ENCODE measurements around the gene SYNJ2. TPM values are rescaled to one million over a fixed set of nuclear protein-coding genes. Genes with fewer than 3 reads are reported as not detected.
A peak's percentile ranks its signal among the peaks of the same experiment; 100 is the strongest.

SYNJ2 gene
- total RNA-seq, 1 donor from 2014 or later = 31.8 TPM

DNA sequence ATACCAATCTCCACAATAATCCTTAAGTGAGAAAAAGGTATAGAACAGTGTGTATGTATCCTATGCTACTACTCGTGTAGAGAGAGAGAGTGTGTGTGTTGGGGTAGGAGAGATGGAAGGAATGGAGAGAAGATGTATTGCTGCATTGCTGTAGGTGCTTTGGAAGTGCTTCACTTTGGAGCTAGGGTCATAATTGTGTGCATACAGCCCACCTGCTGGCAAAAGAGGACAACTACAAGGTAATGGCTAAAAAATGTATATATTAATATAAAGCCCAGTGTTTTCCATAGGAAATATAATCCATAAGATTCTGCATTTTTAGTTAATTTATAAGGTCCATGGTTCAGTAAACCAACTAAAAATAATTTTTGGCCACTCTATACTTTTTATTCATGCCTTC is 150.3 kb downstream of the SYNJ2 start:
- Mint-ChIP-seq H3K27me3 (ENCODE audit: low read depth, unreplicated experiment) (no peaks in the 10 kb centered on the region), H3K9me3 (ENCODE audit: unreplicated experiment) (no peaks in the 10 kb centered on the region), H3K27ac (ENCODE audit: unreplicated experiment) (no peak overlapping the region), H3K4me1 (ENCODE audit: low read depth, unreplicated experiment) (no peaks in the 10 kb centered on the region), H3K36me3 (ENCODE audit: low read depth, unreplicated experiment) (peaks cover 2% of the 10 kb centered on the region), H3K4me3 (ENCODE audit: unreplicated experiment) (no peak overlapping the region)
- no peak overlapping the region for H3K4me3 ChIP-seq (ENCODE audit: insufficient read depth, low read depth, low read length)
- H3K9me3 ChIP-seq (ENCODE audit: insufficient read depth, low read depth, low read length) = no peaks in the 10 kb centered on the region
- no peak overlapping the region for H3K9ac ChIP-seq (ENCODE audit: low read length)
- FAIRE-seq (no peak), DNase-seq (ENCODE audit: low read depth) (no peak)
- no peaks in the 10 kb centered on the region for H3K27me3 ChIP-seq (ENCODE audit: insufficient read depth, low read length)
- TF ChIP-seq EZH2 (IDR thresholded peaks at IDR 0.05; ENCODE audit: insufficient read depth, low read length) (no peak), CTCF (IDR thresholded peaks at IDR 0.05; ENCODE audit: insufficient read depth, low read depth, low read length) (peak; percentile 62)
- H3K36me3 ChIP-seq (ENCODE audit: insufficient read depth, low read length) = no peaks in the 10 kb centered on the region
- no peaks in the 10 kb centered on the region for H3K4me1 ChIP-seq (ENCODE audit: insufficient read depth, low read length)
- H2AFZ ChIP-seq (ENCODE audit: low read depth, low read length) = no peak overlapping the region
- H3K79me2 ChIP-seq (ENCODE audit: insufficient read depth, low read length) = no peaks in the 10 kb centered on the region
- H3K4me2 ChIP-seq (ENCODE audit: low read length) = no peak overlapping the region
- H4K20me1 ChIP-seq (ENCODE audit: insufficient read depth, low read length) = no peaks in the 10 kb centered on the region
- H3K27ac ChIP-seq (ENCODE audit: low read depth, low read length) = no peak overlapping the region

GRCh38 chr6:158142789-158143188 is 161.1 kb downstream of the SYNJ2 start:
- Mint-ChIP-seq H3K27me3 (ENCODE audit: low read depth, unreplicated experiment) (no peaks in the 10 kb centered on the region), H3K4me3 (ENCODE audit: unreplicated experiment) (no peak overlapping the region), H3K27ac (ENCODE audit: unreplicated experiment) (peak overlapping the region; percentile 58), H3K4me1 (ENCODE audit: low read depth, unreplicated experiment) (peaks cover 3% of the 10 kb centered on the region), H3K36me3 (ENCODE audit: low read depth, unreplicated experiment) (peaks cover 15% of the 10 kb centered on the region), H3K9me3 (ENCODE audit: unreplicated experiment) (no peaks in the 10 kb centered on the region)
- no peak overlapping the region for H3K9ac ChIP-seq (ENCODE audit: low read length)
- no peak overlapping the region for H3K4me3 ChIP-seq (ENCODE audit: insufficient read depth, low read depth, low read length)
- FAIRE-seq (no peak), DNase-seq (ENCODE audit: low read depth) (peak; percentile 72)
- no peak overlapping the region for H2AFZ ChIP-seq (ENCODE audit: low read depth, low read length)
- no peaks in the 10 kb centered on the region for H3K4me1 ChIP-seq (ENCODE audit: insufficient read depth, low read length)
- no peaks in the 10 kb centered on the region for H4K20me1 ChIP-seq (ENCODE audit: insufficient read depth, low read length)
- H3K27me3 ChIP-seq (ENCODE audit: insufficient read depth, low read length) = no peaks in the 10 kb centered on the region
- H3K4me2 ChIP-seq (ENCODE audit: low read length) = no peak overlapping the region
- no peaks in the 10 kb centered on the region for H3K79me2 ChIP-seq (ENCODE audit: insufficient read depth, low read length)
- peaks cover 8% of the 10 kb centered on the region for H3K36me3 ChIP-seq (ENCODE audit: insufficient read depth, low read length)
- peak overlapping the region; percentile 26 for H3K27ac ChIP-seq (ENCODE audit: low read depth, low read length)
- no peak for TF ChIP-seq EZH2 (IDR thresholded peaks at IDR 0.05; ENCODE audit: insufficient read depth, low read length)
- TF ChIP-seq CTCF (IDR thresholded peaks at IDR 0.05; ENCODE audit: insufficient read depth, low read depth, low read length) = no peak
- no peaks in the 10 kb centered on the region for H3K9me3 ChIP-seq (ENCODE audit: insufficient read depth, low read depth, low read length)

- no peak overlapping the region for H2AFZ ChIP-seq (ENCODE audit: low read depth, low read length)
- Mint-ChIP-seq H3K4me3 (ENCODE audit: unreplicated experiment) (no peak overlapping the region), H3K27me3 (ENCODE audit: low read depth, unreplicated experiment) (no peaks in the 10 kb centered on the region), H3K4me1 (ENCODE audit: low read depth, unreplicated experiment) (peaks cover 3% of the 10 kb centered on the region), H3K36me3 (ENCODE audit: low read depth, unreplicated experiment) (peaks cover 16% of the 10 kb centered on the region), H3K27ac (ENCODE audit: unreplicated experiment) (no peak overlapping the region), H3K9me3 (ENCODE audit: unreplicated experiment) (no peaks in the 10 kb centered on the region)
- no peak overlapping the region for H3K27ac ChIP-seq (ENCODE audit: low read depth, low read length)
- TF ChIP-seq CTCF (IDR thresholded peaks at IDR 0.05; ENCODE audit: insufficient read depth, low read depth, low read length) = no peak
- TF ChIP-seq EZH2 (IDR thresholded peaks at IDR 0.05; ENCODE audit: insufficient read depth, low read length) = no peak
- H3K9me3 ChIP-seq (ENCODE audit: insufficient read depth, low read depth, low read length) = no peaks in the 10 kb centered on the region
- no peak overlapping the region for H3K4me3 ChIP-seq (ENCODE audit: insufficient read depth, low read depth, low read length)
- no peak overlapping the region for H3K4me2 ChIP-seq (ENCODE audit: low read length)
- no peak overlapping the region for H3K9ac ChIP-seq (ENCODE audit: low read length)
- no peak for DNase-seq (ENCODE audit: low read depth)
- no peaks in the 10 kb centered on the region for H4K20me1 ChIP-seq (ENCODE audit: insufficient read depth, low read length)
- no peaks in the 10 kb centered on the region for H3K4me1 ChIP-seq (ENCODE audit: insufficient read depth, low read length)
- no peaks in the 10 kb centered on the region for H3K79me2 ChIP-seq (ENCODE audit: insufficient read depth, low read length)
- H3K27me3 ChIP-seq (ENCODE audit: insufficient read depth, low read length) = no peaks in the 10 kb centered on the region
- no peak for FAIRE-seq
- H3K36me3 ChIP-seq (ENCODE audit: insufficient read depth, low read length) = peaks cover 8% of the 10 kb centered on the region
Observed at GRCh38 chr6:158143700-158144099, 162.0 kb downstream of the SYNJ2 start.

Other genes with a start within 250 kb of the SYNJ2 start
- gene SNX9, start 158.6 kb upstream of the SYNJ2 start, total RNA-seq = 34.8 and 36.0 TPM in 2 replicates
- 9.1 and 9.3 TPM in 2 replicates for gene SERAC1, start 186.4 kb downstream of the SYNJ2 start, total RNA-seq
- 32.2 and 34.5 TPM in 2 replicates for gene GTF2H5, start 186.5 kb downstream of the SYNJ2 start, total RNA-seq

All from astrocyte (in vitro differentiated cells and primary cell).